GM12892 (cell line): ENCODE data around the gene TAF6.

Experiments
- POLR2A ChIP-seq: IDR thresholded peaks from 2 replicates; pipeline ENCODE4 v1.6.1; 2011; ENCODE audit warnings: low read depth, low read length, control low read depth
- POLR2AphosphoS5 ChIP-seq: IDR thresholded peaks from 2 replicates; pipeline ENCODE4 v1.6.1; 2011; ENCODE audit warnings: low read depth, low read length, control low read depth

DNA sequence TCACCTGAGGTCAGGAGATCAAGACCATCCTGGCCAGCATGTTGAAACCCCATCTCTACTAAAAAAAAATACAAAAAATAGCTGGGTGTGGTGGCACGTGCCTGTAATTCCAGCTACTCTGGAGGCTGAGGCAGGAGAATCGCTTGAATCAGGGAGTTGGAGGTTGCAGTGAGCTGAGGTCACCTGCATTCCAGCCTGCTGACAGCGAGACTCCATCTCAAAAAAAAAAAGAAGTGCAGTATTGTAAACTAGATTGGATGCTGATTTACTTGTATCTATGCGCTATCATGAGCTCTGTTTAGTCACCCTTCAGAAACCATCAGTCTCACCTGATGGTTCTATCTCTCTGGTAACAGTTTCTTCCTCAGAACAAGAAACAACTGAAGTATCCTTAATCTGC is 55.8 kb downstream of the TAF6 start:
- no peak for TF ChIP-seq POLR2A
- no peak for TF ChIP-seq POLR2AphosphoS5
